HEK293 (cell line): ENCODE data around the gene CBX5.

Experiments
- BCL11A ChIP-seq: fragments of 450-650 bp; formaldehyde crosslinking; IDR thresholded peaks from 2 replicates; pipeline ENCODE4 v1.5.1; 2016; ENCODE audit warnings: low read depth, missing biosample characterization, missing genetic modification characterization
- GLI4 ChIP-seq: fragments of 450-650 bp; formaldehyde crosslinking; IDR thresholded peaks from 2 replicates; pipeline ENCODE4 v1.5.1; 2016; ENCODE audit warnings: missing biosample characterization, missing genetic modification characterization
- KLF7 ChIP-seq: fragments of 450-650 bp; formaldehyde crosslinking; IDR thresholded peaks from 2 replicates; pipeline ENCODE4 v1.5.1; 2016; ENCODE audit warnings: missing biosample characterization, missing genetic modification characterization, borderline replicate concordance
- OSR2 ChIP-seq: fragments of 450-650 bp; formaldehyde crosslinking; IDR thresholded peaks from 2 replicates; pipeline ENCODE4 v1.5.1; 2016; ENCODE audit warnings: missing biosample characterization, missing genetic modification characterization
- PBX3 ChIP-seq: sonication (generic); formaldehyde crosslinking; IDR thresholded peaks from 2 replicates; pipeline ENCODE4 v1.8.1; 2022; ENCODE audit warnings: mild to moderate bottlenecking, moderate library complexity, missing genetic modification reagents
- PRDM4 ChIP-seq: fragments of 450-650 bp; formaldehyde crosslinking; IDR thresholded peaks from 2 replicates; pipeline ENCODE4 v1.5.1; 2017; ENCODE audit warnings: missing biosample characterization, missing genetic modification characterization
- REPIN1 ChIP-seq: fragments of 450-650 bp; formaldehyde crosslinking; IDR thresholded peaks from 2 replicates; pipeline ENCODE4 v1.5.1; 2017; ENCODE audit warnings: missing biosample characterization, missing genetic modification characterization, low read depth
- SETDB1 ChIP-seq: IDR thresholded peaks from one replicate; pipeline ENCODE4 v1.6.1; 2017; ENCODE audit warnings: mild to moderate bottlenecking, low read length, moderate library complexity, mixed read lengths; ENCODE audit not compliant: insufficient read length
- SP2 ChIP-seq: fragments of 450-650 bp; formaldehyde crosslinking; IDR thresholded peaks from 2 replicates; pipeline ENCODE4 v1.5.1; 2016; ENCODE audit warnings: missing biosample characterization, missing genetic modification characterization
- SP7 ChIP-seq: fragments of 450-650 bp; formaldehyde crosslinking; IDR thresholded peaks from 2 replicates; pipeline ENCODE4 v1.5.1; 2016; ENCODE audit warnings: missing biosample characterization, missing genetic modification characterization
- ZBTB10 ChIP-seq: fragments of 450-650 bp; formaldehyde crosslinking; IDR thresholded peaks from 2 replicates; pipeline ENCODE4 v1.5.1; 2016; ENCODE audit warnings: missing biosample characterization, missing genetic modification characterization
- ZBTB11 ChIP-seq: fragments of 450-650 bp; formaldehyde crosslinking; conservative IDR thresholded peaks from 2 replicates; pipeline ENCODE4 v1.5.1; 2016; ENCODE audit warnings: low read depth, missing biosample characterization, missing genetic modification characterization
- ZEB2 ChIP-seq: fragments of 450-650 bp; formaldehyde crosslinking; IDR thresholded peaks from 2 replicates; pipeline ENCODE4 v1.5.1; 2016; ENCODE audit warnings: missing biosample characterization, missing genetic modification characterization
- ZNF157 ChIP-seq: fragments of 450-650 bp; formaldehyde crosslinking; IDR thresholded peaks from 2 replicates; pipeline ENCODE4 v1.5.1; 2016; ENCODE audit warnings: missing biosample characterization, missing genetic modification characterization
- ZNF23 ChIP-seq: fragments of 450-650 bp; formaldehyde crosslinking; IDR thresholded peaks from 2 replicates; pipeline ENCODE4 v1.5.1; 2016; ENCODE audit warnings: missing biosample characterization, missing genetic modification characterization, borderline replicate concordance
- ZNF239 ChIP-seq: fragments of 450-650 bp; formaldehyde crosslinking; IDR thresholded peaks from 2 replicates; pipeline ENCODE4 v1.5.1; 2016; ENCODE audit warnings: missing biosample characterization, missing genetic modification characterization
- ZNF274 ChIP-seq, 2 experiments: fragments of 200-500 bp in 1 of 2; fragments of 450-650 bp in 1 of 2; sonication (Bioruptor generic) in 1 of 2; formaldehyde crosslinking in 1 of 2; IDR thresholded peaks; 2 replicates each; pipeline versions ENCODE4 v1.5.1 to v1.6.1; 2014 to 2016; ENCODE audit warnings: borderline replicate concordance in 1 of 2, inconsistent platforms in 1 of 2, low read length in 1 of 2, missing biosample characterization in 1 of 2, missing genetic modification characterization in 1 of 2
- ZNF292 ChIP-seq: fragments of 450-650 bp; formaldehyde crosslinking; IDR thresholded peaks from 2 replicates; pipeline ENCODE4 v1.5.1; 2016; ENCODE audit warnings: low read depth, missing biosample characterization, missing genetic modification characterization, borderline replicate concordance
- ZNF311 ChIP-seq: fragments of 450-650 bp; formaldehyde crosslinking; IDR thresholded peaks from 2 replicates; pipeline ENCODE4 v1.5.1; 2017; ENCODE audit warnings: missing biosample characterization, missing genetic modification characterization, borderline replicate concordance
- ZNF335 ChIP-seq: fragments of 450-650 bp; formaldehyde crosslinking; conservative IDR thresholded peaks from 2 replicates; pipeline ENCODE4 v1.5.1; 2016; ENCODE audit warnings: missing biosample characterization, missing genetic modification characterization
- ZNF350 ChIP-seq: fragments of 450-650 bp; formaldehyde crosslinking; IDR thresholded peaks from 2 replicates; pipeline ENCODE4 v1.5.0; 2017; ENCODE audit warnings: missing biosample characterization, mild to moderate bottlenecking, missing genetic modification characterization
- ZNF394 ChIP-seq: fragments of 450-650 bp; formaldehyde crosslinking; IDR thresholded peaks from 2 replicates; pipeline ENCODE4 v1.5.1; 2016; ENCODE audit warnings: missing biosample characterization, missing genetic modification characterization, mild to moderate bottlenecking, moderate library complexity, borderline replicate concordance
- ZNF473 ChIP-seq: fragments of 450-650 bp; formaldehyde crosslinking; IDR thresholded peaks from 2 replicates; pipeline ENCODE4 v1.5.1; 2017; ENCODE audit warnings: missing biosample characterization, missing genetic modification characterization
- ZNF501 ChIP-seq: fragments of 450-650 bp; formaldehyde crosslinking; IDR thresholded peaks from 2 replicates; pipeline ENCODE4 v1.5.1; 2016; ENCODE audit warnings: missing biosample characterization, missing genetic modification characterization
- ZNF600 ChIP-seq: fragments of 450-650 bp; formaldehyde crosslinking; IDR thresholded peaks from 2 replicates; pipeline ENCODE4 v1.5.1; 2016; ENCODE audit warnings: missing biosample characterization, missing genetic modification characterization
- ZNF621 ChIP-seq: fragments of 450-650 bp; formaldehyde crosslinking; IDR thresholded peaks from 2 replicates; pipeline ENCODE4 v1.5.1; 2017; ENCODE audit warnings: missing biosample characterization, missing genetic modification characterization
- ZNF623 ChIP-seq: fragments of 450-650 bp; formaldehyde crosslinking; IDR thresholded peaks from 2 replicates; pipeline ENCODE4 v1.5.1; 2016; ENCODE audit warnings: missing biosample characterization, missing genetic modification characterization
- ZNF747 ChIP-seq: fragments of 450-650 bp; formaldehyde crosslinking; IDR thresholded peaks from 2 replicates; pipeline ENCODE4 v1.5.1; 2016; ENCODE audit warnings: missing biosample characterization, missing genetic modification characterization
- ZNF830 ChIP-seq: fragments of 450-650 bp; IDR thresholded peaks from 2 replicates; pipeline ENCODE4 v1.5.0; 2018; ENCODE audit warnings: missing biosample characterization, missing genetic modification characterization, low read depth, mild to moderate bottlenecking, moderate library complexity
- ZSCAN5A ChIP-seq: fragments of 450-650 bp; formaldehyde crosslinking; IDR thresholded peaks from 2 replicates; pipeline ENCODE4 v1.5.1; 2016; ENCODE audit warnings: missing biosample characterization, missing genetic modification characterization

The CBX5 gene

GRCh38 chr12:54262403-54262925 lies 17.5 kb downstream of the CBX5 start (continued):
- TF ChIP-seq PBX3 (CRISPR knock-in tag) (no peak), ZNF311 (no peak), ZNF239 (tag by site-specific recombination) (peak; percentile 86; the same call in 1 of the 2 replicates), ZNF292 (tag by site-specific recombination) (no peak), ZNF157 (no peak), ZNF600 (tag by site-specific recombination) (no peak), ZNF335 (tag by site-specific recombination) (no peak; the same call in 1 of the 2 replicates), ZNF350 (no peak), ZSCAN5A (tag by site-specific recombination) (no peak), ZNF274 (IDR thresholded peaks at IDR 0.05; ENCODE audit: low read length) (no peak), ZNF274 (tag by site-specific recombination; IDR thresholded peaks at IDR 0.05; ENCODE audit: borderline replicate concordance) (no peak), REPIN1 (tag by site-specific recombination) (no peak), ZEB2 (tag by site-specific recombination) (peak; percentile 95), KLF7 (tag by site-specific recombination) (no peak), ZNF747 (tag by site-specific recombination) (no peak), SP2 (no peak), ZNF473 (tag by site-specific recombination) (no peak), ZNF23 (tag by site-specific recombination) (no peak), ZBTB10 (tag by site-specific recombination) (no peak), ZNF394 (tag by site-specific recombination) (peak; percentile 27; the same call in 1 of the 2 replicates), ZNF623 (tag by site-specific recombination) (no peak), ZNF830 (tag by site-specific recombination) (no peak), PRDM4 (tag by site-specific recombination) (no peak; the same call in 1 of the 2 replicates), BCL11A (peak; percentile 25; the same call in 1 of the 2 replicates), SP7 (tag by site-specific recombination) (peak; percentile 89), GLI4 (tag by site-specific recombination) (no peak), OSR2 (peak; percentile 96), SETDB1 (no peak), ZNF621 (no peak), ZNF501 (tag by site-specific recombination) (no peak), ZBTB11 (tag by site-specific recombination) (no peak)
